Endothelial cell of umbilical vein (primary cell): ENCODE data around the gene CACNB4. TPM values are rescaled to one million over a fixed set of nuclear protein-coding genes. Genes with fewer than 3 reads are reported as not detected.

Experiments used
- BruUV-seq: library from RNA; stranded (reverse); fragments of 400-500 nt; replicated peaks from 2 replicates; lab custom pipeline; 2021; lab: Mats Ljungman, UMichigan
- CTCF ChIA-PET: fragments of 300-600, 350-600 bp; sonication (Branson Sonifier 250); formaldehyde crosslinking; loops from one replicate; lab custom pipeline; 2021; ENCODE audit warnings: antibody characterized with exemption, inconsistent platforms; lab: Charles Lee
- POLR2A ChIA-PET: fragments of 300-600, 350-600 bp; sonication (Branson Sonifier 250); formaldehyde crosslinking; loops from one replicate; lab custom pipeline; 2021; ENCODE audit warnings: antibody characterized with exemption, inconsistent platforms; lab: Charles Lee
- DNase-seq: peaks from one replicate; pipeline ENCODE4 v3.0.0-alpha.2; 2011; ENCODE audit warnings: low read depth, low spot score
- FAIRE-seq: peaks from 2 replicates; lab custom pipeline; 2011; peaks lifted over from hg19 to GRCh38; lab: Jason Lieb, UNC
- H2AFZ ChIP-seq: 2 replicates; pipeline ENCODE4 v1.6.0; 2012; ENCODE audit warnings: low read depth, low read length, control low read depth, inconsistent platforms
- H3K27ac ChIP-seq: 2 replicates; pipeline ENCODE4 v1.5.1; 2011; ENCODE audit warnings: low read depth, mild to moderate bottlenecking, control low read depth, low read length, moderate library complexity; ENCODE audit not compliant: insufficient read depth
- H3K27me3 ChIP-seq, 2 experiments: 2 replicates each; pipeline versions ENCODE4 v1.6.0 to v1.6.1; 2011; ENCODE audit warnings: low read length in 2 of 2, mixed read lengths in 1 of 2; ENCODE audit not compliant: control insufficient read depth in 2 of 2, insufficient read depth in 2 of 2
- H3K36me3 ChIP-seq, 2 experiments: 2 replicates in 1 of 2; 3 replicates in 1 of 2; pipeline ENCODE4 v1.5.1; 2011; ENCODE audit warnings: low read length in 2 of 2, mild to moderate bottlenecking in 1 of 2, moderate library complexity in 1 of 2; ENCODE audit not compliant: control insufficient read depth in 2 of 2, insufficient read depth in 2 of 2; ENCODE audit errors: extremely low read depth in 1 of 2
- H3K4me1 ChIP-seq: 3 replicates; pipeline ENCODE4 v1.5.1; 2011; ENCODE audit warnings: mild to moderate bottlenecking, low read length; ENCODE audit not compliant: control insufficient read depth, insufficient read depth; ENCODE audit errors: extremely low read depth
- H3K4me2 ChIP-seq: 2 replicates; pipeline ENCODE4 v1.6.1; 2011; ENCODE audit warnings: low read length, control low read depth, mixed read lengths; ENCODE audit not compliant: insufficient read depth
- H3K4me3 ChIP-seq, 3 experiments: fragments of 200-600 bp in 1 of 3; sonication (generic), shearing (Covaris generic) in 1 of 3; replicated peaks in 1 of 3; 2 replicates each; pipeline ENCODE4 v1.5.1; 2011 to 2016; ENCODE audit warnings: control low read depth in 3 of 3, low read length in 3 of 3, mild to moderate bottlenecking in 2 of 3, inconsistent platforms in 1 of 3, low read depth in 1 of 3, moderate library complexity in 1 of 3; ENCODE audit not compliant: insufficient read depth in 1 of 3
- H3K79me2 ChIP-seq: 2 replicates; pipeline ENCODE4 v1.6.0; 2012; ENCODE audit warnings: low read length, inconsistent platforms; ENCODE audit not compliant: control insufficient read depth, insufficient read depth
- H3K9ac ChIP-seq: replicated peaks from 2 replicates; pipeline ENCODE3; 2011; ENCODE audit warnings: low read length, control low read depth; ENCODE audit not compliant: insufficient read depth; ENCODE audit errors: extremely low read depth
- H3K9me1 ChIP-seq: replicated peaks from 3 replicates; pipeline ENCODE4 v1.6.0; 2011; ENCODE audit warnings: mild to moderate bottlenecking, low read length; ENCODE audit not compliant: control insufficient read depth, insufficient read depth; ENCODE audit errors: extremely low read depth
- H3K9me3 ChIP-seq: replicated peaks from 2 replicates; pipeline ENCODE4 v1.5.1; 2012; ENCODE audit warnings: low read length, inconsistent platforms; ENCODE audit not compliant: control insufficient read depth, insufficient read depth
- H4K20me1 ChIP-seq: replicated peaks from 2 replicates; pipeline ENCODE3; 2011; ENCODE audit warnings: mild to moderate bottlenecking, low read length; ENCODE audit not compliant: control insufficient read depth, insufficient read depth; ENCODE audit errors: extremely low read depth
- EZH2 ChIP-seq: IDR thresholded peaks from 2 replicates; pipeline ENCODE4 v1.6.1; 2012; ENCODE audit warnings: borderline replicate concordance, low read depth, mild to moderate bottlenecking, moderate library complexity, low read length, inconsistent platforms; ENCODE audit not compliant: severe bottlenecking
- FOS ChIP-seq: IDR thresholded peaks from 2 replicates; pipeline ENCODE4 v1.6.1; 2011; ENCODE audit warnings: mild to moderate bottlenecking, low read length, moderate library complexity, borderline replicate concordance; ENCODE audit not compliant: insufficient read depth
- GATA2 ChIP-seq: IDR thresholded peaks from 2 replicates; pipeline ENCODE4 v1.7.0; 2011; ENCODE audit warnings: low read depth, mild to moderate bottlenecking, moderate library complexity, mixed read lengths, low read length; ENCODE audit not compliant: insufficient read length, insufficient read depth
- JUN ChIP-seq: IDR thresholded peaks from 2 replicates; pipeline ENCODE4 v1.6.1; 2011; ENCODE audit warnings: borderline replicate concordance, low read depth; ENCODE audit not compliant: insufficient read length, insufficient read depth
- MYC ChIP-seq: IDR thresholded peaks from one replicate; pipeline ENCODE4 v1.6.1; 2011; ENCODE audit warnings: mild to moderate bottlenecking, low read depth, low read length
- POLR2A ChIP-seq: IDR thresholded peaks from 2 replicates; pipeline ENCODE4 v1.6.1; 2012; ENCODE audit warnings: low read depth, mild to moderate bottlenecking, control low read depth, low read length
- POLR2AphosphoS5 ChIP-seq: IDR thresholded peaks from 2 replicates; pipeline ENCODE4 v1.6.1; 2012; ENCODE audit warnings: low read depth, mild to moderate bottlenecking, control low read depth, low read length, moderate library complexity; ENCODE audit not compliant: insufficient read depth
- dilution Hi-C: fragments of 300-500 bp; cut with MboI; formaldehyde crosslinking; loops from one replicate; pipeline ENCODE4 v1.15.0; 2019; ENCODE audit warnings: low sequenced_read_pairs; ENCODE audit not compliant: extremely low pct_ligation_motif_present
- intact Hi-C: fragments of 100-400 bp; cut with micrococcal nuclease; formaldehyde crosslinking; loops from one replicate; pipeline ENCODE4 v1.10.0; 2022
- polyA plus RNA-seq, 4 experiments: library from polyadenylated mRNA; depleted of rRNA in 3 of 4; stranded (reverse) in 3 of 4; unstranded in 1 of 4; fragments of >200 nt; gene quantifications; 2 replicates each; pipeline versions ENCODE4 v1.2.1 to v1.2.3, GENCODE V29; 2011 to 2012; ENCODE audit warnings: missing spikeins in 1 of 4
- total RNA-seq: library from RNA; stranded (reverse); gene quantifications from 2 replicates; pipeline ENCODE4 v1.2.3, GENCODE V29; 2021
- TF ChIP-seq, protein P1 (sequence below), 2 donors: IDR thresholded peaks; 1 replicate in 1 of 2; 2 replicates in 1 of 2; pipeline ENCODE4 v1.5.1; 2011; ENCODE audit warnings: low read length in 2 of 2, mild to moderate bottlenecking in 2 of 2, moderate library complexity in 2 of 2, control low read depth in 1 of 2, inconsistent platforms in 1 of 2, low read depth in 1 of 2; ENCODE audit not compliant: insufficient read depth in 1 of 2; ENCODE audit errors: extremely low read depth in 1 of 2
- TF ChIP-seq, protein P2 (sequence below): IDR thresholded peaks from 2 replicates; pipeline ENCODE4 v1.6.1; 2011; ENCODE audit not compliant: insufficient read depth, insufficient read length

Gene CACNB4
- total and polyA plus RNA-seq, 2 donors (not counting 3 experiments of a cell fraction or from before 2014, with no cell fraction given), result 0.23 to 0.58 TPM

DNA sequence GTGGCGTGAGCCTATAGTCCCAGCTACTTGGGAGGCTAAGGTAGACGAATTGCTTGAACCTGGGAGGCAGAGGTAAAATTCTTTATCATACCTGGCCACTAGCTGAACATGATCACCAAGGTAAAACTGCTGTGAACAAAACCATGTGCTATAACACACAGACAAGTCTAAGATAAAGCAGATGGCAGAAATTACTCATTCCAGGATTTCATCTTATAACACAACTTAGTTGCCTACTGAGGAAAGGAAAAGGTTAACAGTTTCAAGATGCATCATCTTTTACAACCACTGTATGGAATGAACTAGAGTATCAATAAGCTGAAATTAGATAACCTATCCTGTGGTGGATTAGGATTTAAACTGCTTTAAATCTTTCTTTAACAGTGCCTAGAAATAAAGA, 278.9 kb downstream of the CACNB4 start:
- ChIA-PET CTCF (interaction anchor here (1.6 kb wide), 1 partner anchor 13 kb away, joined by 4 read pairs; no protein-coding TSS in a partner anchor), POLR2A (interaction anchor here (0.7 kb wide), 1 partner anchor 59 kb away, joined by 3 read pairs; no protein-coding TSS in a partner anchor)
- H3K9ac ChIP-seq, result no peak overlapping the region
- H3K9me1 ChIP-seq, result no peaks in the 10 kb centered on the region
- no peaks in the 10 kb centered on the region for H3K27me3 ChIP-seq
- no peak for TF ChIP-seq FOS
- no peak for TF ChIP-seq JUN
- no peak for TF ChIP-seq MYC
- no peak for TF ChIP-seq POLR2AphosphoS5
- TF ChIP-seq, protein P1, sequence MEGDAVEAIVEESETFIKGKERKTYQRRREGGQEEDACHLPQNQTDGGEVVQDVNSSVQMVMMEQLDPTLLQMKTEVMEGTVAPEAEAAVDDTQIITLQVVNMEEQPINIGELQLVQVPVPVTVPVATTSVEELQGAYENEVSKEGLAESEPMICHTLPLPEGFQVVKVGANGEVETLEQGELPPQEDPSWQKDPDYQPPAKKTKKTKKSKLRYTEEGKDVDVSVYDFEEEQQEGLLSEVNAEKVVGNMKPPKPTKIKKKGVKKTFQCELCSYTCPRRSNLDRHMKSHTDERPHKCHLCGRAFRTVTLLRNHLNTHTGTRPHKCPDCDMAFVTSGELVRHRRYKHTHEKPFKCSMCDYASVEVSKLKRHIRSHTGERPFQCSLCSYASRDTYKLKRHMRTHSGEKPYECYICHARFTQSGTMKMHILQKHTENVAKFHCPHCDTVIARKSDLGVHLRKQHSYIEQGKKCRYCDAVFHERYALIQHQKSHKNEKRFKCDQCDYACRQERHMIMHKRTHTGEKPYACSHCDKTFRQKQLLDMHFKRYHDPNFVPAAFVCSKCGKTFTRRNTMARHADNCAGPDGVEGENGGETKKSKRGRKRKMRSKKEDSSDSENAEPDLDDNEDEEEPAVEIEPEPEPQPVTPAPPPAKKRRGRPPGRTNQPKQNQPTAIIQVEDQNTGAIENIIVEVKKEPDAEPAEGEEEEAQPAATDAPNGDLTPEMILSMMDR (IDR thresholded peaks at IDR 0.05; ENCODE audit: extremely low read depth in 1 of 2, insufficient read depth in 1 of 2, low read depth in 1 of 2, low read length in 2 of 2), result no peak
- no peak for TF ChIP-seq GATA2
- no peak for TF ChIP-seq EZH2
- TF ChIP-seq, protein P2, sequence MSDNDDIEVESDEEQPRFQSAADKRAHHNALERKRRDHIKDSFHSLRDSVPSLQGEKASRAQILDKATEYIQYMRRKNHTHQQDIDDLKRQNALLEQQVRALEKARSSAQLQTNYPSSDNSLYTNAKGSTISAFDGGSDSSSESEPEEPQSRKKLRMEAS, result no peak
- TF ChIP-seq POLR2A, result no peak
- H3K79me2 ChIP-seq, result peaks cover 92% of the 10 kb centered on the region
- no peak for FAIRE-seq
- BruUV-seq, result no TSS peak
- dilution Hi-C loops, result no loop called here
- DNase-seq, result no peak
- H2AFZ ChIP-seq, result no peak overlapping the region
- H3K4me2 ChIP-seq, result no peak overlapping the region
- H3K4me1 ChIP-seq, result peaks cover 11% of the 10 kb centered on the region
- peaks cover 0 to 5% of the 10 kb centered on the region in 2 experiments for H3K36me3 ChIP-seq
- peaks cover 20% of the 10 kb centered on the region for H4K20me1 ChIP-seq
- H3K27ac ChIP-seq, result no peak overlapping the region
- no peak overlapping the region for H3K4me3 ChIP-seq
- intact Hi-C loops, result no loop called here
- no peaks in the 10 kb centered on the region for H3K9me3 ChIP-seq
